K562 (cell line): ENCODE measurements around the gene NYAP1. TPM values are rescaled to one million over a fixed set of nuclear protein-coding genes. Genes with fewer than 3 reads are reported as not detected.

Source experiments
- ARID2 ChIP-seq: fragments of 450-650 bp; IDR thresholded peaks from 2 replicates; pipeline ENCODE4 v1.6.1; 2017; ENCODE audit warnings: antibody characterized with exemption, mild to moderate bottlenecking
- CREM ChIP-seq: IDR thresholded peaks from 2 replicates; pipeline ENCODE4 v1.6.1; 2014; ENCODE audit warnings: antibody characterized with exemption, low read depth
- CTCF ChIP-seq, 3 experiments: IDR thresholded peaks in 2 of 3; conservative IDR thresholded peaks in 1 of 3; 2 replicates each; pipeline ENCODE4 v1.5.1; 2011 to 2012; ENCODE audit warnings: low read length in 3 of 3, mild to moderate bottlenecking in 3 of 3, control low read depth in 2 of 3, improper control_type of control experiment in 1 of 3, inconsistent platforms in 1 of 3, low read depth in 1 of 3, mixed read lengths in 1 of 3, moderate library complexity in 1 of 3; ENCODE audit not compliant: insufficient read depth in 2 of 3
- CXXC5 ChIP-seq: fragments of 250-450 bp; sonication (Bioruptor Pico); IDR thresholded peaks from 2 replicates; pipeline ENCODE4 v1.8.0; 2022; ENCODE audit warnings: inconsistent platforms, mild to moderate bottlenecking, moderate library complexity
- GATAD2A ChIP-seq: fragments of 450-650 bp; IDR thresholded peaks from 2 replicates; pipeline ENCODE4 v1.6.1; 2017
- HMG20A ChIP-seq: fragments of 450-650 bp; formaldehyde crosslinking; conservative IDR thresholded peaks from 2 replicates; pipeline ENCODE4 v1.4.0; 2020; ENCODE audit warnings: mild to moderate bottlenecking, mixed read lengths
- HNRNPLL ChIP-seq: fragments of 200-400 bp; formaldehyde crosslinking; IDR thresholded peaks from 2 replicates; pipeline ENCODE4 v1.6.1; 2017; ENCODE audit warnings: low read length, low read depth, mild to moderate bottlenecking; ENCODE audit not compliant: poor library complexity, severe bottlenecking
- NR3C1 ChIP-seq: sonication (generic); formaldehyde crosslinking; IDR thresholded peaks from 2 replicates; pipeline ENCODE4 v1.8.1; 2022; ENCODE audit warnings: missing genetic modification reagents
- NR4A1 ChIP-seq, 2 experiments: fragments of 250-450 bp in 1 of 2; fragments of 450-650 bp in 1 of 2; sonication (Bioruptor Pico) in 1 of 2; IDR thresholded peaks; 2 replicates each; pipeline versions ENCODE4 v1.4.0 to v1.6.1; 2016 to 2020; ENCODE audit warnings: mild to moderate bottlenecking in 2 of 2, missing compliant biosample characterization in 1 of 2, missing genetic modification characterization in 1 of 2, moderate library complexity in 1 of 2
- SAFB ChIP-seq: fragments of 200-400 bp; formaldehyde crosslinking; IDR thresholded peaks from 2 replicates; pipeline ENCODE4 v1.6.1; 2017; ENCODE audit warnings: low read depth, low read length, borderline replicate concordance
- SIN3B ChIP-seq: fragments of 450-650 bp; IDR thresholded peaks from 2 replicates; pipeline ENCODE4 v1.6.1; 2017; ENCODE audit warnings: low read depth, mild to moderate bottlenecking, moderate library complexity
- SIX5 ChIP-seq, 2 experiments: IDR thresholded peaks; 2 replicates each; pipeline ENCODE4 v1.6.1; 2011; ENCODE audit warnings: low read length in 2 of 2, borderline replicate concordance in 1 of 2, low read depth in 1 of 2, mild to moderate bottlenecking in 1 of 2, moderate library complexity in 1 of 2; ENCODE audit not compliant: insufficient read depth in 1 of 2
- STAT6 ChIP-seq: sonication (generic); formaldehyde crosslinking; IDR thresholded peaks from 2 replicates; pipeline ENCODE4 v1.8.1; 2023; ENCODE audit warnings: mild to moderate bottlenecking, missing genetic modification reagents
- TBL1XR1 ChIP-seq, 2 experiments: IDR thresholded peaks; 2 replicates each; pipeline ENCODE4 v1.6.1; 2012; ENCODE audit warnings: improper control_type of control experiment in 2 of 2, low read length in 2 of 2, mild to moderate bottlenecking in 1 of 2
- TFAP4 ChIP-seq: sonication (generic); formaldehyde crosslinking; IDR thresholded peaks from 2 replicates; pipeline ENCODE4 v1.8.0; 2022; ENCODE audit warnings: missing genetic modification reagents, mild to moderate bottlenecking, moderate library complexity, borderline replicate concordance
- VEZF1 ChIP-seq: fragments of 200-800 bp; sonication (Bioruptor generic); IDR thresholded peaks from 2 replicates; pipeline ENCODE4 v1.6.1; 2017; ENCODE audit warnings: missing genetic modification characterization, missing compliant biosample characterization
- ZBTB8A ChIP-seq: fragments of 450-650 bp; IDR thresholded peaks from 2 replicates; pipeline ENCODE4 v1.6.1; 2018; ENCODE audit warnings: mild to moderate bottlenecking, moderate library complexity; ENCODE audit not compliant: partially characterized antibody
- ZEB2 ChIP-seq: fragments of 450-650 bp; IDR thresholded peaks from 2 replicates; pipeline ENCODE4 v1.6.1; 2016
- ZNF324 ChIP-seq: fragments of 250-450 bp; sonication (Bioruptor Pico); IDR thresholded peaks from 2 replicates; pipeline ENCODE4 v1.4.0; 2020; ENCODE audit warnings: mild to moderate bottlenecking
- ZNF436 ChIP-seq: fragments of 250-450, 450-650 bp; sonication (Bioruptor Pico); formaldehyde crosslinking; IDR thresholded peaks from 2 replicates; pipeline ENCODE4 v1.7.0; 2020; ENCODE audit warnings: mild to moderate bottlenecking
- ZNF644 ChIP-seq: fragments of 200-800 bp; sonication (Bioruptor generic); IDR thresholded peaks from 2 replicates; pipeline ENCODE4 v1.6.1; 2016; ENCODE audit warnings: low read depth, missing genetic modification characterization, missing compliant biosample characterization
- polyA plus RNA-seq, 8 experiments: library from polyadenylated mRNA; depleted of rRNA in 4 of 8; stranded (reverse) in 5 of 8; unstranded in 3 of 8; fragments of >200 nt; fragmentation: Nextera tagmentation in 2 of 8; fragmentation: Illumina TruSeq in 1 of 8; extraction: Ambion mirVana in 2 of 8; extraction: Trizol in 1 of 8; gene quantifications; 2 replicates each; pipeline versions ENCODE4 v1.2.1 to v1.2.3, GENCODE V29; 2011 to 2014; ENCODE audit warnings: inconsistent platforms in 1 of 8, missing spikeins in 1 of 8
- total RNA-seq, 7 experiments: library from RNA; depleted of rRNA in 6 of 7; stranded (reverse); fragments of >200 nt in 6 of 7; fragmentation: Illumina TruSeq in 2 of 7; extraction: Trizol in 2 of 7; gene quantifications; 2 replicates each; pipeline versions ENCODE4 v1.2.1 to v1.2.3, GENCODE V29; 2011 to 2021; ENCODE audit warnings: low replicate concordance in 1 of 7

Gene NYAP1
- total and polyA plus RNA-seq, 9 of the 15 experiments (the other 6 are each of a cell fraction or from before 2014, with no cell fraction given) = 0.11 to 0.88 (median 0.22) TPM; not detected in 2

- TF ChIP-seq STAT6 (CRISPR knock-in tag) (no peak), GATAD2A (0 out of 2 replicates have a peak, but pooled peaks have one; percentile 15), ZBTB8A (no peak), ZNF324 (no peak), TFAP4 (peak; percentile 28; the same call in 1 of the 2 replicates), HNRNPLL (no peak), HMG20A (no peak), NR4A1 (CRISPR knock-in tag; IDR thresholded peaks at IDR 0.05) (no peak), NR4A1 (tag; IDR thresholded peaks at IDR 0.05) (no peak), TBL1XR1 (IDR thresholded peaks at IDR 0.05; ENCODE audit: low read length in 2 of 2) (no peak), CTCF (IDR thresholded peaks at IDR 0.05 in 2 of 3, conservative IDR thresholded peaks at IDR 0.05 in 1 of 3; ENCODE audit: insufficient read depth in 2 of 3, low read depth in 1 of 3, low read length in 3 of 3) (peak; percentile 95 to 98 (median 98)), ZNF644 (tag) (no peak), ZEB2 (no peak), NR3C1 (CRISPR knock-in tag) (no peak), SIN3B (no peak), SAFB (no peak), SIX5 (IDR thresholded peaks at IDR 0.05; ENCODE audit: borderline replicate concordance in 1 of 2, insufficient read depth in 1 of 2, low read depth in 1 of 2, low read length in 2 of 2) (no peak), CXXC5 (CRISPR knock-in tag) (no peak), ARID2 (peak; percentile 52; the same call in 1 of the 2 replicates), VEZF1 (CRISPR knock-in tag) (peak; percentile 62), ZNF436 (no peak), CREM (peak; percentile 40; the same call in 1 of the 2 replicates)
Measured at GRCh38 chr7:100469227-100470044, 14.3 kb upstream of the NYAP1 start (continued).
